Astrocyte of the spinal cord (primary cell): Measurements from ENCODE around the gene PRR20B.
"Not testable (repeated sequence)": the region's sequence is repeated elsewhere in the genome, so short reads cannot be mapped to it uniquely, and the experiment has no call there.

Source experiments
- DNase-seq: peaks from one replicate; pipeline ENCODE4 v3.0.0; 2011; ENCODE audit warnings: low read depth, low spot score
- H3K4me3 ChIP-seq: 2 replicates; pipeline ENCODE4 v1.5.1; 2011; ENCODE audit warnings: low read depth, mild to moderate bottlenecking, low read length, moderate library complexity
- in situ Hi-C: cut with HindIII; loops from 2 replicates; pipeline ENCODE4 v1.10.0; 2017; ENCODE audit warnings: low sequenced_read_pairs
- TF ChIP-seq, protein P1 (sequence below): IDR thresholded peaks from 2 replicates; pipeline ENCODE4 v1.5.1; 2012; ENCODE audit warnings: low read depth, mild to moderate bottlenecking, low read length, inconsistent platforms

Gene PRR20B

DNA sequence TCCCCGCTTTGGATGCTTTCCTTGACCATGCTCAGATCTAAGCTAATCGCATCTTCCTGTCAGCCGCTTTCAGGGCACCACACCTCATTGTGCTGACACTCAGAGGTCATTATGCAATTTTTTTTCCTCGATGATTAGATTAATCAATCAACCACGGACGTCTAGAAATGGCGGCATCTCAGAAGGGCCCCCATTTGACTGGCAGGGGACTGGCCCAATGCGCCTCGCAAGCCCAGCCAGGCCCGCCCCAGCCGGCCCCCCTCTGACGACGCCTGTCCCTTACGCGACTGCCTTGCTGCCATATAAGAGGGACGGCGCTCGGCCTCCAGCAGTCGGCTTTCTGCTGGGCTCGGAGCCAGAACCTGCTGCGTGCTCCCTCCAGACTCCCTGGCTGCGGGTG, 6.5 kb downstream of the PRR20B start, which contains the start of gene PRR20C:
TSS of gene PRR20C (plus strand) at position 301 of the 400 bp plus-strand sequence. CDS start 387 bp downstream, outside the sequence.
- in situ Hi-C loops, DNase-seq, H3K4me3 ChIP-seq: not testable (repeated sequence)

DNA sequence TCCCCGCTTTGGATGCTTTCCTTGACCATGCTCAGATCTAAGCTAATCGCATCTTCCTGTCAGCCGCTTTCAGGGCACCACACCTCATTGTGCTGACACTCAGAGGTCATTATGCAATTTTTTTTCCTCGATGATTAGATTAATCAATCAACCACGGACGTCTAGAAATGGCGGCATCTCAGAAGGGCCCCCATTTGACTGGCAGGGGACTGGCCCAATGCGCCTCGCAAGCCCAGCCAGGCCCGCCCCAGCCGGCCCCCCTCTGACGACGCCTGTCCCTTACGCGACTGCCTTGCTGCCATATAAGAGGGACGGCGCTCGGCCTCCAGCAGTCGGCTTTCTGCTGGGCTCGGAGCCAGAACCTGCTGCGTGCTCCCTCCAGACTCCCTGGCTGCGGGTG, 13.0 kb downstream of the PRR20B start, which contains the start of gene PRR20D:
TSS of gene PRR20D (plus strand) at position 301 of the 400 bp plus-strand sequence. CDS start 387 bp downstream, outside the sequence.
- in situ Hi-C loops, H3K4me3 ChIP-seq, DNase-seq: not testable (repeated sequence)

DNA sequence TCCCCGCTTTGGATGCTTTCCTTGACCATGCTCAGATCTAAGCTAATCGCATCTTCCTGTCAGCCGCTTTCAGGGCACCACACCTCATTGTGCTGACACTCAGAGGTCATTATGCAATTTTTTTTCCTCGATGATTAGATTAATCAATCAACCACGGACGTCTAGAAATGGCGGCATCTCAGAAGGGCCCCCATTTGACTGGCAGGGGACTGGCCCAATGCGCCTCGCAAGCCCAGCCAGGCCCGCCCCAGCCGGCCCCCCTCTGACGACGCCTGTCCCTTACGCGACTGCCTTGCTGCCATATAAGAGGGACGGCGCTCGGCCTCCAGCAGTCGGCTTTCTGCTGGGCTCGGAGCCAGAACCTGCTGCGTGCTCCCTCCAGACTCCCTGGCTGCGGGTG, 19.6 kb downstream of the PRR20B start, which contains the start of gene PRR20E:
TSS of gene PRR20E (plus strand) at position 301 of the 400 bp plus-strand sequence. CDS start 387 bp downstream, outside the sequence.
- H3K4me3 ChIP-seq, in situ Hi-C loops, DNase-seq: not testable (repeated sequence)

DNA sequence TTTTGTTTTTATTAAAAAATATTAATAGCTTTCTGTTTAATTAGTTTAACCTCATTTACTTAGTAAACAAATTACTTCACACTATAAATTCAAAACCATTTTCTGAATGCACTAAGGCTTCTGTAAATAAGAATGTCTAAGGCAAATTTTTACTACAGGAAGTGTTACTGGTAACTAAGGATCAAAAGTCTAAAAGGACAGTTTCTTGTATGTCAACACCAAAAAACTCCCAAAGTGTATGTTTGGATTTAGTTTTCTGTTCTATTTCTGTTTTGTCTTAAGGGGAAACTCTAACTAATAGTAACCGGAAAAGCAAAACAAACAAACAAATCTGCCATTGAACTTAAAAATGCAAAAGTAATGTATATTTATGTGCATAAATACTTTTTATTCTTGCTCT, 44.4 kb downstream of the PRR20B start:
- no peak overlapping the region for H3K4me3 ChIP-seq
- DNase-seq: no peak
- TF ChIP-seq, protein P1, sequence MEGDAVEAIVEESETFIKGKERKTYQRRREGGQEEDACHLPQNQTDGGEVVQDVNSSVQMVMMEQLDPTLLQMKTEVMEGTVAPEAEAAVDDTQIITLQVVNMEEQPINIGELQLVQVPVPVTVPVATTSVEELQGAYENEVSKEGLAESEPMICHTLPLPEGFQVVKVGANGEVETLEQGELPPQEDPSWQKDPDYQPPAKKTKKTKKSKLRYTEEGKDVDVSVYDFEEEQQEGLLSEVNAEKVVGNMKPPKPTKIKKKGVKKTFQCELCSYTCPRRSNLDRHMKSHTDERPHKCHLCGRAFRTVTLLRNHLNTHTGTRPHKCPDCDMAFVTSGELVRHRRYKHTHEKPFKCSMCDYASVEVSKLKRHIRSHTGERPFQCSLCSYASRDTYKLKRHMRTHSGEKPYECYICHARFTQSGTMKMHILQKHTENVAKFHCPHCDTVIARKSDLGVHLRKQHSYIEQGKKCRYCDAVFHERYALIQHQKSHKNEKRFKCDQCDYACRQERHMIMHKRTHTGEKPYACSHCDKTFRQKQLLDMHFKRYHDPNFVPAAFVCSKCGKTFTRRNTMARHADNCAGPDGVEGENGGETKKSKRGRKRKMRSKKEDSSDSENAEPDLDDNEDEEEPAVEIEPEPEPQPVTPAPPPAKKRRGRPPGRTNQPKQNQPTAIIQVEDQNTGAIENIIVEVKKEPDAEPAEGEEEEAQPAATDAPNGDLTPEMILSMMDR: no peak
- in situ Hi-C loops: no loop called here
